Endothelial cell of umbilical vein (primary cell): ENCODE results near the gene POU2AF3. TPM values are rescaled to one million over a fixed set of nuclear protein-coding genes. Genes with fewer than 3 reads are reported as not detected.

Experiments used
- BruUV-seq: library from RNA; stranded (reverse); fragments of 400-500 nt; replicated peaks from 2 replicates; lab custom pipeline; 2021; lab: Mats Ljungman, UMichigan
- CTCF ChIA-PET: fragments of 300-600, 350-600 bp; sonication (Branson Sonifier 250); formaldehyde crosslinking; loops from one replicate; lab custom pipeline; 2021; ENCODE audit warnings: antibody characterized with exemption, inconsistent platforms; lab: Charles Lee
- POLR2A ChIA-PET: fragments of 300-600, 350-600 bp; sonication (Branson Sonifier 250); formaldehyde crosslinking; loops from one replicate; lab custom pipeline; 2021; ENCODE audit warnings: antibody characterized with exemption, inconsistent platforms; lab: Charles Lee
- DNase-seq: peaks from one replicate; pipeline ENCODE4 v3.0.0-alpha.2; 2011; ENCODE audit warnings: low read depth, low spot score
- FAIRE-seq: peaks from 2 replicates; lab custom pipeline; 2011; peaks lifted over from hg19 to GRCh38; lab: Jason Lieb, UNC
- H2AFZ ChIP-seq: 2 replicates; pipeline ENCODE4 v1.6.0; 2012; ENCODE audit warnings: low read depth, low read length, control low read depth, inconsistent platforms
- H3K27ac ChIP-seq: 2 replicates; pipeline ENCODE4 v1.5.1; 2011; ENCODE audit warnings: low read depth, mild to moderate bottlenecking, control low read depth, low read length, moderate library complexity; ENCODE audit not compliant: insufficient read depth
- H3K27me3 ChIP-seq, 2 experiments: 2 replicates each; pipeline versions ENCODE4 v1.6.0 to v1.6.1; 2011; ENCODE audit warnings: low read length in 2 of 2, mixed read lengths in 1 of 2; ENCODE audit not compliant: control insufficient read depth in 2 of 2, insufficient read depth in 2 of 2
- H3K36me3 ChIP-seq, 2 experiments: 2 replicates in 1 of 2; 3 replicates in 1 of 2; pipeline ENCODE4 v1.5.1; 2011; ENCODE audit warnings: low read length in 2 of 2, mild to moderate bottlenecking in 1 of 2, moderate library complexity in 1 of 2; ENCODE audit not compliant: control insufficient read depth in 2 of 2, insufficient read depth in 2 of 2; ENCODE audit errors: extremely low read depth in 1 of 2
- H3K4me1 ChIP-seq: 3 replicates; pipeline ENCODE4 v1.5.1; 2011; ENCODE audit warnings: mild to moderate bottlenecking, low read length; ENCODE audit not compliant: control insufficient read depth, insufficient read depth; ENCODE audit errors: extremely low read depth
- H3K4me2 ChIP-seq: 2 replicates; pipeline ENCODE4 v1.6.1; 2011; ENCODE audit warnings: low read length, control low read depth, mixed read lengths; ENCODE audit not compliant: insufficient read depth
- H3K4me3 ChIP-seq, 3 experiments: fragments of 200-600 bp in 1 of 3; sonication (generic), shearing (Covaris generic) in 1 of 3; replicated peaks in 1 of 3; 2 replicates each; pipeline ENCODE4 v1.5.1; 2011 to 2016; ENCODE audit warnings: control low read depth in 3 of 3, low read length in 3 of 3, mild to moderate bottlenecking in 2 of 3, inconsistent platforms in 1 of 3, low read depth in 1 of 3, moderate library complexity in 1 of 3; ENCODE audit not compliant: insufficient read depth in 1 of 3
- H3K79me2 ChIP-seq: 2 replicates; pipeline ENCODE4 v1.6.0; 2012; ENCODE audit warnings: low read length, inconsistent platforms; ENCODE audit not compliant: control insufficient read depth, insufficient read depth
- H3K9ac ChIP-seq: replicated peaks from 2 replicates; pipeline ENCODE3; 2011; ENCODE audit warnings: low read length, control low read depth; ENCODE audit not compliant: insufficient read depth; ENCODE audit errors: extremely low read depth
- H3K9me1 ChIP-seq: replicated peaks from 3 replicates; pipeline ENCODE4 v1.6.0; 2011; ENCODE audit warnings: mild to moderate bottlenecking, low read length; ENCODE audit not compliant: control insufficient read depth, insufficient read depth; ENCODE audit errors: extremely low read depth
- H3K9me3 ChIP-seq: replicated peaks from 2 replicates; pipeline ENCODE4 v1.5.1; 2012; ENCODE audit warnings: low read length, inconsistent platforms; ENCODE audit not compliant: control insufficient read depth, insufficient read depth
- H4K20me1 ChIP-seq: replicated peaks from 2 replicates; pipeline ENCODE3; 2011; ENCODE audit warnings: mild to moderate bottlenecking, low read length; ENCODE audit not compliant: control insufficient read depth, insufficient read depth; ENCODE audit errors: extremely low read depth
- EZH2 ChIP-seq: IDR thresholded peaks from 2 replicates; pipeline ENCODE4 v1.6.1; 2012; ENCODE audit warnings: borderline replicate concordance, low read depth, mild to moderate bottlenecking, moderate library complexity, low read length, inconsistent platforms; ENCODE audit not compliant: severe bottlenecking
- FOS ChIP-seq: IDR thresholded peaks from 2 replicates; pipeline ENCODE4 v1.6.1; 2011; ENCODE audit warnings: mild to moderate bottlenecking, low read length, moderate library complexity, borderline replicate concordance; ENCODE audit not compliant: insufficient read depth
- GATA2 ChIP-seq: IDR thresholded peaks from 2 replicates; pipeline ENCODE4 v1.7.0; 2011; ENCODE audit warnings: low read depth, mild to moderate bottlenecking, moderate library complexity, mixed read lengths, low read length; ENCODE audit not compliant: insufficient read length, insufficient read depth
- JUN ChIP-seq: IDR thresholded peaks from 2 replicates; pipeline ENCODE4 v1.6.1; 2011; ENCODE audit warnings: borderline replicate concordance, low read depth; ENCODE audit not compliant: insufficient read length, insufficient read depth
- MYC ChIP-seq: IDR thresholded peaks from one replicate; pipeline ENCODE4 v1.6.1; 2011; ENCODE audit warnings: mild to moderate bottlenecking, low read depth, low read length
- POLR2AphosphoS5 ChIP-seq: IDR thresholded peaks from 2 replicates; pipeline ENCODE4 v1.6.1; 2012; ENCODE audit warnings: low read depth, mild to moderate bottlenecking, control low read depth, low read length, moderate library complexity; ENCODE audit not compliant: insufficient read depth
- dilution Hi-C: fragments of 300-500 bp; cut with MboI; formaldehyde crosslinking; loops from one replicate; pipeline ENCODE4 v1.15.0; 2019; ENCODE audit warnings: low sequenced_read_pairs; ENCODE audit not compliant: extremely low pct_ligation_motif_present
- intact Hi-C: fragments of 100-400 bp; cut with micrococcal nuclease; formaldehyde crosslinking; loops from one replicate; pipeline ENCODE4 v1.10.0; 2022
- polyA plus RNA-seq, 4 experiments: library from polyadenylated mRNA; depleted of rRNA in 3 of 4; stranded (reverse) in 3 of 4; unstranded in 1 of 4; fragments of >200 nt; gene quantifications; 2 replicates each; pipeline versions ENCODE4 v1.2.1 to v1.2.3, GENCODE V29; 2011 to 2012; ENCODE audit warnings: missing spikeins in 1 of 4
- total RNA-seq: library from RNA; stranded (reverse); gene quantifications from 2 replicates; pipeline ENCODE4 v1.2.3, GENCODE V29; 2021
- TF ChIP-seq, protein P1 (sequence below), 2 donors: IDR thresholded peaks; 1 replicate in 1 of 2; 2 replicates in 1 of 2; pipeline ENCODE4 v1.5.1; 2011; ENCODE audit warnings: low read length in 2 of 2, mild to moderate bottlenecking in 2 of 2, moderate library complexity in 2 of 2, control low read depth in 1 of 2, inconsistent platforms in 1 of 2, low read depth in 1 of 2; ENCODE audit not compliant: insufficient read depth in 1 of 2; ENCODE audit errors: extremely low read depth in 1 of 2
- TF ChIP-seq, protein P2 (sequence below): IDR thresholded peaks from 2 replicates; pipeline ENCODE4 v1.6.1; 2011; ENCODE audit not compliant: insufficient read depth, insufficient read length

Gene POU2AF3
- total and polyA plus RNA-seq, 2 donors (not counting 3 experiments of a cell fraction or from before 2014, with no cell fraction given), result not detected

DNA sequence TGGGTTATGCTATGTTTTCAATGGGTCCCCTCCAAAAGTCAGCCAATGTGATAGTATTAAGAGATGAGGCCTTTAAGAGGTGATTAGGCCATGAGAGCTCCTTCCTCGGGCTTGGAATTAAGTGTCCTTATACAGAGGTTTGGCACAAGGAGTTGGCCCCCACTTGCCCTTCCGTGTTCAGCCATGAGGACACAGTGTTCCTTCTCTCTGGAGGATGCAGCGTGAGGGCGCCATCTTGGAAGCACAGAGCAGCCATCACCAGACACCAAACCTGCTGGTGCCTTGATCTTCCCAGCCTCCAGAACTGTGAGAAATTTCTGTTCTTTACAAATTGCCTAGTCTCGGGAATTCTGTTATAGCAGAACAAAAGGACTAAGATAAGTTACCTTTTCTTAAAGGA is 26.9 kb downstream of the POU2AF3 start:
- H3K9me1 ChIP-seq, result no peaks in the 10 kb centered on the region
- H3K27ac ChIP-seq, result no peak overlapping the region
- POLR2A ChIA-PET, result no interaction called here
- H3K4me1 ChIP-seq, result no peaks in the 10 kb centered on the region
- H2AFZ ChIP-seq, result no peak overlapping the region
- TF ChIP-seq, protein P1, sequence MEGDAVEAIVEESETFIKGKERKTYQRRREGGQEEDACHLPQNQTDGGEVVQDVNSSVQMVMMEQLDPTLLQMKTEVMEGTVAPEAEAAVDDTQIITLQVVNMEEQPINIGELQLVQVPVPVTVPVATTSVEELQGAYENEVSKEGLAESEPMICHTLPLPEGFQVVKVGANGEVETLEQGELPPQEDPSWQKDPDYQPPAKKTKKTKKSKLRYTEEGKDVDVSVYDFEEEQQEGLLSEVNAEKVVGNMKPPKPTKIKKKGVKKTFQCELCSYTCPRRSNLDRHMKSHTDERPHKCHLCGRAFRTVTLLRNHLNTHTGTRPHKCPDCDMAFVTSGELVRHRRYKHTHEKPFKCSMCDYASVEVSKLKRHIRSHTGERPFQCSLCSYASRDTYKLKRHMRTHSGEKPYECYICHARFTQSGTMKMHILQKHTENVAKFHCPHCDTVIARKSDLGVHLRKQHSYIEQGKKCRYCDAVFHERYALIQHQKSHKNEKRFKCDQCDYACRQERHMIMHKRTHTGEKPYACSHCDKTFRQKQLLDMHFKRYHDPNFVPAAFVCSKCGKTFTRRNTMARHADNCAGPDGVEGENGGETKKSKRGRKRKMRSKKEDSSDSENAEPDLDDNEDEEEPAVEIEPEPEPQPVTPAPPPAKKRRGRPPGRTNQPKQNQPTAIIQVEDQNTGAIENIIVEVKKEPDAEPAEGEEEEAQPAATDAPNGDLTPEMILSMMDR (IDR thresholded peaks at IDR 0.05; ENCODE audit: extremely low read depth in 1 of 2, insufficient read depth in 1 of 2, low read depth in 1 of 2, low read length in 2 of 2), result no peak
- TF ChIP-seq EZH2, result no peak
- TF ChIP-seq JUN, result no peak
- TF ChIP-seq FOS, result no peak
- no peak for TF ChIP-seq GATA2
- TF ChIP-seq, protein P2, sequence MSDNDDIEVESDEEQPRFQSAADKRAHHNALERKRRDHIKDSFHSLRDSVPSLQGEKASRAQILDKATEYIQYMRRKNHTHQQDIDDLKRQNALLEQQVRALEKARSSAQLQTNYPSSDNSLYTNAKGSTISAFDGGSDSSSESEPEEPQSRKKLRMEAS, result no peak
- no peak for TF ChIP-seq POLR2AphosphoS5
- no peak for TF ChIP-seq MYC
- dilution Hi-C loops (no loop called here), intact Hi-C loops (no loop called here)
- H3K27me3 ChIP-seq, result no peaks in the 10 kb centered on the region
- FAIRE-seq, result no peak
- no peak overlapping the region for H3K4me2 ChIP-seq
- CTCF ChIA-PET, result no interaction called here
- no peak for DNase-seq
- BruUV-seq, result no TSS peak
- no peaks in the 10 kb centered on the region for H3K9me3 ChIP-seq
- H3K79me2 ChIP-seq, result no peaks in the 10 kb centered on the region
- H4K20me1 ChIP-seq, result no peaks in the 10 kb centered on the region
- H3K36me3 ChIP-seq, result no peaks in the 10 kb centered on the region
- H3K9ac ChIP-seq, result no peak overlapping the region
- H3K4me3 ChIP-seq, result no peak overlapping the region
